HPDE6-E6E7 (cell line): ENCODE results near the gene ATP10A.

Experiments
- DNase-seq: peaks from one replicate; pipeline ENCODE4 v3.0.0; 2011; ENCODE audit warnings: missing footprints; ENCODE audit errors: extremely low spot score

ATP10A gene

GRCh38 chr15:25812845-25813244, 50.3 kb downstream of the ATP10A start:
- DNase-seq, result no peak

- no peak for DNase-seq
Observed at GRCh38 chr15:25812073-25812472, 51.1 kb downstream of the ATP10A start.

- no peak for DNase-seq
Observed at GRCh38 chr15:25811481-25811906, 51.6 kb downstream of the ATP10A start.

- no peak for DNase-seq
Observed at GRCh38 chr15:25810631-25811091, 52.5 kb downstream of the ATP10A start.

- DNase-seq, result no peak
Observed at GRCh38 chr15:25810154-25810553, 53.0 kb downstream of the ATP10A start.

- DNase-seq, result no peak
Observed at GRCh38 chr15:25807063-25807462, 56.1 kb downstream of the ATP10A start.

GRCh38 chr15:25805031-25805430, 58.1 kb downstream of the ATP10A start:
- no peak for DNase-seq

- no peak for DNase-seq
Observed at GRCh38 chr15:25804451-25804850, 58.7 kb downstream of the ATP10A start.

- DNase-seq, result no peak
Observed at GRCh38 chr15:25803541-25803940, 59.6 kb downstream of the ATP10A start.

- no peak for DNase-seq
Observed at GRCh38 chr15:25803036-25803435, 60.1 kb downstream of the ATP10A start.

GRCh38 chr15:25802285-25802830, 60.8 kb downstream of the ATP10A start:
- no peak for DNase-seq

- no peak for DNase-seq
Observed at GRCh38 chr15:25801586-25802284, 61.4 kb downstream of the ATP10A start.

GRCh38 chr15:25800761-25801515, 62.2 kb downstream of the ATP10A start:
- no peak for DNase-seq

GRCh38 chr15:25799906-25800700, 63.0 kb downstream of the ATP10A start:
- no peak for DNase-seq

- DNase-seq, result no peak
Observed at GRCh38 chr15:25797936-25798901, 64.9 kb downstream of the ATP10A start.

GRCh38 chr15:25797511-25797935, 65.6 kb downstream of the ATP10A start:
- DNase-seq, result no peak

- no peak for DNase-seq
Observed at GRCh38 chr15:25797035-25797434, 66.1 kb downstream of the ATP10A start.

GRCh38 chr15:25796395-25796794, 66.7 kb downstream of the ATP10A start:
- DNase-seq, result no peak

- no peak for DNase-seq
Observed at GRCh38 chr15:25795712-25796111, 67.4 kb downstream of the ATP10A start.

GRCh38 chr15:25795061-25795460, 68.1 kb downstream of the ATP10A start:
- DNase-seq, result no peak
